ENCODE measurements around the gene KCNC2. TPM values are rescaled to one million over a fixed set of nuclear protein-coding genes. Genes with fewer than 3 reads are reported as not detected.

KCNC2 gene
- total and polyA plus RNA-seq, 9 of the 15 experiments (the other 6 are each of a cell fraction or from before 2014, with no cell fraction given), result not detected

- TF ChIP-seq RERE (CRISPR knock-in tag; IDR thresholded peaks at IDR 0.05; ENCODE audit: borderline replicate concordance), result no peak
- TF ChIP-seq ZKSCAN8 (CRISPR knock-in tag; IDR thresholded peaks at IDR 0.05), result no peak
- TF ChIP-seq HNRNPK (IDR thresholded peaks at IDR 0.05; ENCODE audit: low read depth, low read length, poor library complexity, severe bottlenecking), result peak; percentile 71
These were observed 17.5 kb upstream of the KCNC2 start (continued) for GRCh38 chr12:75227132-75227531.

GRCh38 chr12:75212072-75212471 is 2.4 kb upstream of the KCNC2 start:
- Histone ChIP-seq H3K27me3 (ENCODE audit: control insufficient read depth in 2 of 2, insufficient read depth in 2 of 2, low read length in 2 of 2) (no peaks in the 10 kb centered on the region), H2AFZ (ENCODE audit: low read depth, low read length) (no peak overlapping the region), H3K36me3 (ENCODE audit: control insufficient read depth, insufficient read depth, low read length) (no peaks in the 10 kb centered on the region), H3K27ac (ENCODE audit: extremely low read depth, low read depth, low read length) (no peak overlapping the region), H3K9me1 (ENCODE audit: control insufficient read depth, insufficient read depth, low read length) (no peaks in the 10 kb centered on the region), H4K20me1 (replicated peaks; ENCODE audit: control insufficient read depth, insufficient read depth, low read length) (no peaks in the 10 kb centered on the region), H3K9me3 (replicated peaks; ENCODE audit: control insufficient read depth, insufficient read depth, low read depth, low read length) (0 out of 2 replicates have a peak, but pooled peaks cover 1% of the 10 kb centered on the region), H3K4me3 (no peak overlapping the region), H3K4me1 (replicated peaks in 1 of 2; ENCODE audit: control insufficient read depth in 2 of 2, insufficient read depth in 2 of 2, low read length in 2 of 2) (peaks cover 0 to 3% of the 10 kb centered on the region in 2 experiments; a peak in 1 of 5 replicates), H3K9ac (ENCODE audit: insufficient read depth in 1 of 2, low read depth in 2 of 2, low read length in 2 of 2) (no peak overlapping the region), H3K4me2 (ENCODE audit: insufficient read depth, low read length) (no peak overlapping the region), H3K79me2 (ENCODE audit: control insufficient read depth, insufficient read depth, low read length) (no peaks in the 10 kb centered on the region)
- in situ Hi-C loops (cut with MboI), result no loop called here
- WGBS (ENCODE audit: insufficient coverage, low coverage, missing lambda C conversion rate), result 0% methylated on average over 3 of the region's 3 CpGs
- ATAC-seq (no peak), FAIRE-seq (no peak), DNase-seq (ENCODE audit: extremely low read depth in 1 of 4, low spot score in 3 of 4) (no peak)
- ChIA-PET POLR2A (no interaction called here), CTCF (ENCODE audit: low intra/inter-chr PET ratio) (no interaction called here)
- intact Hi-C loops (cut with micrococcal nuclease), result no loop called here
- no TSS peak for BruUV-seq (replicated peaks)
- TF ChIP-seq ZNF212 (CRISPR knock-in tag; IDR thresholded peaks at IDR 0.05) (no peak), TFAP4 (CRISPR knock-in tag; IDR thresholded peaks at IDR 0.05; ENCODE audit: borderline replicate concordance) (no peak), TEAD2 (tag; IDR thresholded peaks at IDR 0.05) (no peak), PURB (CRISPR knock-in tag; IDR thresholded peaks at IDR 0.05; ENCODE audit: low read depth) (no peak), ZNF696 (CRISPR knock-in tag; conservative IDR thresholded peaks at IDR 0.05) (no peak), HMG20A (CRISPR knock-in tag; conservative IDR thresholded peaks at IDR 0.05) (no peak), NFIX (CRISPR knock-in tag; IDR thresholded peaks at IDR 0.05; ENCODE audit: low read depth) (no peak), LARP7 (IDR thresholded peaks at IDR 0.05) (no peak), FOS (IDR thresholded peaks at IDR 0.05; ENCODE audit: extremely low read depth, insufficient read length) (no peak)
